OCI-LY3 (cell line): ENCODE measurements around the gene MOXD1.

Source experiments
- EZH2phosphoT487 ChIP-seq: fragments of 200-600 bp; shearing (Covaris generic); IDR thresholded peaks from 2 replicates; pipeline ENCODE4 v1.6.1; 2018; ENCODE audit warnings: antibody characterized with exemption, mixed run types, low read depth
- TF ChIP-seq, protein P1 (sequence below): fragments of 200-600, 300-600 bp; sonication (generic); IDR thresholded peaks from 2 replicates; pipeline ENCODE4 v1.5.1; 2014; ENCODE audit warnings: antibody characterized with exemption, low read length, low read depth

DNA sequence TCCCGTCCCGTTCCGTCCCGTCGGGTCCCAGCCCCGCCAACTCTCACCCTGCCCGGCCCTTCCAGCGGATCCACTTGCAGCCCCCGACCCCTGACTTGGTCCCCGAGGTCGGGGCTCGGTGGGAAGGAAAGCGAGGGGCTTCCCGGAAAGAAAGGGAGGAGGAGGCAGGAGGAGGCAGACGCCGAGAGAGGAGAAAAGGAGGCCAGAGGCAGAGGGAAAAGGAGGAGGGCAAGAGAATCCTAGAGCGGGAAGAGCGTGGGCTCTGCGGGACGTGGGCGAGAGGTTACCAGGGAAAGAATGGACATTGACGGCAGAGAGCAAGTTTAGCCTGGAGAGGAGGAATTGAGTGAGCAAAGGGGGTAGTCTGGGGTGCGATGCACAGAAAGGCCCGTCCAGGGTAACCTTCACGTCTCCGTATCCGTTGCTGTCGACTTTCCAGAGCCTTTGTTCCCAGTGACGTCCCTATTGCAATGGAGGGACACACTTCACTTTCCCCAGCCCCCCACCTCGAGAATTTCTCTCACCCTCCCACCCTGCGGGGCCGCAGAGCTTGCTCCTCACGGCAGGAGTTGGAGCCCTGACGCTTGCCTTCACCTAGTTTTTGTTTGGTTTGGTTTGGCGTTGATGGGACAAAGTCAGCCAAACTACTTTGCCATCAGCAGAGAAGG is 477 bp upstream of the MOXD1 start:
- TF ChIP-seq, protein P1, sequence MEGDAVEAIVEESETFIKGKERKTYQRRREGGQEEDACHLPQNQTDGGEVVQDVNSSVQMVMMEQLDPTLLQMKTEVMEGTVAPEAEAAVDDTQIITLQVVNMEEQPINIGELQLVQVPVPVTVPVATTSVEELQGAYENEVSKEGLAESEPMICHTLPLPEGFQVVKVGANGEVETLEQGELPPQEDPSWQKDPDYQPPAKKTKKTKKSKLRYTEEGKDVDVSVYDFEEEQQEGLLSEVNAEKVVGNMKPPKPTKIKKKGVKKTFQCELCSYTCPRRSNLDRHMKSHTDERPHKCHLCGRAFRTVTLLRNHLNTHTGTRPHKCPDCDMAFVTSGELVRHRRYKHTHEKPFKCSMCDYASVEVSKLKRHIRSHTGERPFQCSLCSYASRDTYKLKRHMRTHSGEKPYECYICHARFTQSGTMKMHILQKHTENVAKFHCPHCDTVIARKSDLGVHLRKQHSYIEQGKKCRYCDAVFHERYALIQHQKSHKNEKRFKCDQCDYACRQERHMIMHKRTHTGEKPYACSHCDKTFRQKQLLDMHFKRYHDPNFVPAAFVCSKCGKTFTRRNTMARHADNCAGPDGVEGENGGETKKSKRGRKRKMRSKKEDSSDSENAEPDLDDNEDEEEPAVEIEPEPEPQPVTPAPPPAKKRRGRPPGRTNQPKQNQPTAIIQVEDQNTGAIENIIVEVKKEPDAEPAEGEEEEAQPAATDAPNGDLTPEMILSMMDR: no peak
- no peak for TF ChIP-seq EZH2phosphoT487
